MM.1S (cell line): ENCODE data around the gene ALKBH3.

Source experiments
- DNase-seq: peaks from one replicate; pipeline ENCODE4 v3.0.0-alpha.2; 2015
- H2AFZ ChIP-seq: fragments of 300-600 bp; sonication (generic); 2 replicates; pipeline ENCODE4 v1.6.0; 2016; ENCODE audit warnings: antibody characterized with exemption, low read length
- H3F3A ChIP-seq: fragments of 300-600 bp; sonication (generic); 2 replicates; pipeline ENCODE4 v1.6.1; 2016; ENCODE audit warnings: mild to moderate bottlenecking, antibody characterized with exemption, low read length, moderate library complexity, mixed read lengths; ENCODE audit not compliant: insufficient read depth
- H3K27ac ChIP-seq: fragments of 300-600 bp; sonication (generic); 2 replicates; pipeline ENCODE4 v1.5.1; 2016; ENCODE audit warnings: mild to moderate bottlenecking, low read length
- H3K27me3 ChIP-seq: fragments of 300-600 bp; sonication (generic); replicated peaks from 2 replicates; pipeline ENCODE4 v1.6.0; 2016; ENCODE audit warnings: low read length; ENCODE audit not compliant: insufficient read depth
- H3K36me3 ChIP-seq: fragments of 300-600 bp; sonication (generic); replicated peaks from 2 replicates; pipeline ENCODE4 v1.6.1; 2016; ENCODE audit warnings: mild to moderate bottlenecking, low read length, mixed read lengths; ENCODE audit not compliant: insufficient read depth
- H3K4me1 ChIP-seq: fragments of 300-600 bp; sonication (generic); 2 replicates; pipeline ENCODE4 v1.6.1; 2016; ENCODE audit warnings: low read length, mixed read lengths
- H3K4me2 ChIP-seq: fragments of 300-600 bp; sonication (generic); 2 replicates; pipeline ENCODE4 v1.6.0; 2016; ENCODE audit warnings: low read depth, low read length
- H3K4me3 ChIP-seq: fragments of 300-600 bp; sonication (generic); 2 replicates; pipeline ENCODE4 v1.5.1; 2016; ENCODE audit warnings: low read length, mixed read lengths
- H3K79me2 ChIP-seq: fragments of 300-600 bp; sonication (generic); 2 replicates; pipeline ENCODE4 v1.6.1; 2016; ENCODE audit warnings: mixed run types, low read length, mixed read lengths
- H3K9ac ChIP-seq: fragments of 300-600 bp; sonication (generic); 2 replicates; pipeline ENCODE4 v1.6.1; 2016; ENCODE audit warnings: low read length, mixed read lengths
- H3K9me2 ChIP-seq: fragments of 300-600 bp; sonication (generic); replicated peaks from 2 replicates; pipeline ENCODE4 v1.6.1; 2016; ENCODE audit warnings: mild to moderate bottlenecking, low read length, mixed read lengths; ENCODE audit not compliant: insufficient read depth
- H3K9me3 ChIP-seq: fragments of 300-600 bp; sonication (generic); replicated peaks from 2 replicates; pipeline ENCODE4 v1.6.1; 2016; ENCODE audit warnings: mild to moderate bottlenecking, low read length, mixed read lengths; ENCODE audit not compliant: insufficient read depth
- H4K20me1 ChIP-seq: fragments of 300-600 bp; sonication (generic); 2 replicates; pipeline ENCODE4 v1.6.1; 2016; ENCODE audit warnings: mild to moderate bottlenecking, low read length, moderate library complexity, mixed read lengths; ENCODE audit not compliant: insufficient read depth
- CTCF ChIP-seq: fragments of 300-600 bp; sonication (generic); IDR thresholded peaks from 2 replicates; pipeline ENCODE4 v1.5.1; 2016; ENCODE audit warnings: antibody characterized with exemption, low read length, mixed read lengths
- EZH2 ChIP-seq: fragments of 300-600 bp; sonication (generic); optimal IDR thresholded peaks from 2 replicates; pipeline ENCODE3; 2017; ENCODE audit warnings: low read depth, mild to moderate bottlenecking, antibody characterized with exemption, low read length, mixed read lengths
- EZH2phosphoT487 ChIP-seq: fragments of 300-600 bp; sonication (generic); IDR thresholded peaks from 2 replicates; pipeline ENCODE4 v1.6.1; 2018; ENCODE audit warnings: antibody characterized with exemption, low read length

ALKBH3 gene

DNA sequence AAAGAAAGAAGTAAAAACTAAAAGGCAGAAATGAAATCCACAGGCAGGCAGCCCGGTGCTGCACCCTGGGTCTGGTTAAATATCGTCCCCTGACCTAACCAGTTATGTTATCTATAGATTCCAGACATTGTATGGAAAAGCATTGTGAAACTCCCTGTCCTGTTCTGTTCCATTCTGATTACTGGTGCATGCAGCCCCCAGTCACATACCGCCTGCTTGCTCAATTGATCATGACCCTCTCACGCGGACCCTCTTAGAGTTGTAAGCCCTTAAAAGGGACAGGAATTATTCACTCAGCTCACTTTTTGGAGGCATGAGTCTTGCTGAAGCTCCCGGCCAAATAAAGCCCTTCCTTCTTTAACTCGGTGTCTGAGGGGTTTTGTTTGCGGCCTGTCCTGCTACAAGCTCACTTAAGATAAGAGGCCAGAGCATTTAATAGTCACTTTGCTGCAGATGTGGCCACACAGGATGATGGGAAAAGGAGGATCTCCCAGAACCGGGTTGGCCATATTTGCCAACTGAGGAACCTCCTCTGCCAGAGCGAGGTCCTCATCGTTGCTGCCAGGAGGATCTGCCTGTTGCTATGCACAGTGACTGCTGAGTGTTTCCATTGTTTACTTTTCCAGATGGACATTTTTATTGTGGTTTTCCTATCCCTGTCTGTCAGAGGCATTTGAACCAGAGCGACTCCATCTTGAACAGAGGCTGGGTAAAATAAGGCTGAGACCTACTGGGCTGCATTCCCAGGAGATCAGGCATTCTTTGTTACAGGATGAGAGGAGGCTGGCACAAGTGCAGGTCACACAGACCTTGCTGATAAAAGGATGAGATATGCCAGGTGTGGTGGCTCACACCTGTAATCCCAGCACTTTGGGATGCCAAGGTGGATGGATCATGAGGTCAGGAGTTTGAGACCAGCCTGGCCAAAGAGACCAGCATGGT is 72.0 kb downstream of the ALKBH3 start:
- H3K4me3 ChIP-seq = no peak overlapping the region
- no peak for DNase-seq

DNA sequence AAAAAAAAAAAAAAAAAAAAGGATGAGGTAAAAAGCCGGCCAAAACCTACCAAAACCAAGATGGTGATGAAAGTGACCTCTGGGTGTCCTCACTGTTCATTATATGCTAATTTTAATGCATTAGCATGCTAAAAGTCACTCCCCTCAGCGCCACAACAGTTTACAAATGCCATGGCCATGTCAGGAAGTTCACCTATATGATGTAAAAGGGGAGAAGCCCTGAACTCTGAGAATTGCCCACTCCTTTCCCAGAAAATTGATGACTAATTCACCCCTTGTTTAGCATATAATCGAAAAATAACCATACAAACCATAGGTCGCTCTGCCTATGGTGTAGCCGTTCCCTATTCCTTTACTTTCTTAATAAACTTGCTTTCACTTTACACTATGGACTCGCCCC is 72.9 kb downstream of the ALKBH3 start:
- Histone ChIP-seq H2AFZ (no peak overlapping the region), H3K4me1 (no peaks in the 10 kb centered on the region), H3F3A (no peaks in the 10 kb centered on the region), H3K4me3 (no peak overlapping the region), H3K27ac (no peak overlapping the region), H4K20me1 (no peaks in the 10 kb centered on the region), H3K4me2 (no peak overlapping the region), H3K27me3 (no peaks in the 10 kb centered on the region), H3K79me2 (no peaks in the 10 kb centered on the region), H3K9me3 (no peaks in the 10 kb centered on the region), H3K36me3 (no peaks in the 10 kb centered on the region), H3K9me2 (no peaks in the 10 kb centered on the region), H3K9ac (no peak overlapping the region)
- no peak for TF ChIP-seq CTCF
- no peak for TF ChIP-seq EZH2
- no peak for TF ChIP-seq EZH2phosphoT487
- DNase-seq = no peak

More for the DNA sequence above, 72.0 kb downstream of the ALKBH3 start:
- Histone ChIP-seq H3K9me2 (no peaks in the 10 kb centered on the region), H3K27ac (no peak overlapping the region), H3F3A (no peaks in the 10 kb centered on the region), H2AFZ (no peak overlapping the region), H3K27me3 (no peaks in the 10 kb centered on the region), H3K79me2 (no peaks in the 10 kb centered on the region), H3K4me1 (no peaks in the 10 kb centered on the region), H3K36me3 (no peaks in the 10 kb centered on the region), H3K4me2 (no peak overlapping the region), H3K9ac (no peak overlapping the region), H4K20me1 (no peaks in the 10 kb centered on the region), H3K9me3 (no peaks in the 10 kb centered on the region)
- TF ChIP-seq EZH2 = no peak
- TF ChIP-seq CTCF = no peak
- TF ChIP-seq EZH2phosphoT487 = no peak

DNA sequence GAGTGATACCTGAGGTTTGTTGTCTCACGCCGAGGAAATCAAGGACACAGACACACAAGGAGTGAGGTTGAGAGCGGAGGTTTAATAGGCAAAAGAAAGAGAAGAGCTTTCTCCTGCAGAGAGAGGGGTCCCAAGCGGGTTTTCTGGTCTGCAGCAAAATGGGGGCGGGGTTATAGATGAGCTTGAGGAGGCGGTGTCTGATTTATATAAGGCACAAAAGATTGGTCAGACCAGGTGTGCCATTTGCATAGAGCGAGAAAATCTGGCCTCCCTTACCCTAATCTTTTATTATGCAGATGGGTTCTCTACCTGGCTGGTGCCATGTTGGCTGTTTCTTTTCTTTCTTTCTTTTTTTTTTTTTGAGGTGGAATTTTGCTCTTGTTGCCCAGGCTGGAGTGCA is 73.6 kb downstream of the ALKBH3 start:
- TF ChIP-seq EZH2phosphoT487 (no peak), EZH2 (no peak), CTCF (no peak)
- H2AFZ ChIP-seq = no peak overlapping the region
- no peak overlapping the region for H3K9ac ChIP-seq
- H3K4me1 ChIP-seq = no peaks in the 10 kb centered on the region
- no peak for DNase-seq
- no peaks in the 10 kb centered on the region for H3K27me3 ChIP-seq
- no peaks in the 10 kb centered on the region for H3K9me2 ChIP-seq
- H3K4me3 ChIP-seq = no peak overlapping the region
- H3K9me3 ChIP-seq = no peaks in the 10 kb centered on the region
- H3F3A ChIP-seq = no peaks in the 10 kb centered on the region
- no peaks in the 10 kb centered on the region for H3K79me2 ChIP-seq
- H3K27ac ChIP-seq = no peak overlapping the region
- H3K4me2 ChIP-seq = no peak overlapping the region
- H3K36me3 ChIP-seq = no peaks in the 10 kb centered on the region
- no peaks in the 10 kb centered on the region for H4K20me1 ChIP-seq
